K562 (cell line): Measurements from ENCODE around the gene CMTM1. TPM values are rescaled to one million over a fixed set of nuclear protein-coding genes. Genes with fewer than 3 reads are reported as not detected.
A peak's percentile ranks its signal among the peaks of the same experiment; 100 is the strongest.

Experiments used
- ATAC-seq: fragments of 200-7000 bp; cut with Tn5 transposase; 3 replicates; pipeline ENCODE4 v1.9.1; 2020; ENCODE audit warnings: moderate library complexity
- BruUV-seq: library from RNA; stranded (reverse); fragments of 400-500 nt; replicated peaks from 2 replicates; lab custom pipeline; 2021; lab: Mats Ljungman, UMichigan
- CTCF ChIA-PET: fragments of 300-600 bp; formaldehyde crosslinking; extraction: SDS; loops from one replicate; lab custom pipeline; 2021; ENCODE audit warnings: low intra/inter-chr PET ratio; lab: Yijun Ruan, JAX
- POLR2A ChIA-PET: fragments of 300-600, 350-650 bp; sonication (Branson Sonifier 250); formaldehyde crosslinking; extraction: SDS; loops from one replicate; lab custom pipeline; 2021; ENCODE audit warnings: antibody characterized with exemption, inconsistent platforms; lab: Yijun Ruan, JAX
- DNase-seq, 4 experiments: peaks; one replicate each; pipeline versions ENCODE4 v3.0.0 to v3.0.0-alpha.2; 2011 to 2018; ENCODE audit warnings: low spot score in 3 of 4, mixed read lengths in 3 of 4; ENCODE audit errors: extremely low read depth in 1 of 4
- FAIRE-seq: peaks from 2 replicates; lab custom pipeline; 2011; peaks lifted over from hg19 to GRCh38; lab: Jason Lieb, UNC
- H2AFZ ChIP-seq: 2 replicates; pipeline ENCODE4 v1.6.0; 2011; ENCODE audit warnings: low read depth, low read length, control low read depth, inconsistent platforms
- H3K27ac ChIP-seq: fragments of 200-600 bp; 3 replicates; pipeline ENCODE4 v1.8.0; 2011; ENCODE audit warnings: low read depth, mild to moderate bottlenecking, control low read depth, inconsistent platforms, low read length, moderate library complexity, mixed read lengths; ENCODE audit errors: extremely low read depth
- H3K27me3 ChIP-seq, 2 experiments: fragments of 300-600 bp in 1 of 2; 2 replicates in 1 of 2; 3 replicates in 1 of 2; pipeline versions ENCODE4 v1.6.0 to v1.8.0; 2011; ENCODE audit warnings: inconsistent platforms in 2 of 2, low read length in 2 of 2, mild to moderate bottlenecking in 1 of 2, mixed read lengths in 1 of 2, moderate library complexity in 1 of 2; ENCODE audit not compliant: control insufficient read depth in 2 of 2, insufficient read depth in 2 of 2
- H3K36me3 ChIP-seq: fragments of 300-600 bp; 3 replicates; pipeline ENCODE4 v1.8.0; 2011; ENCODE audit warnings: mild to moderate bottlenecking, low read length, inconsistent platforms; ENCODE audit not compliant: control insufficient read depth, insufficient read depth
- H3K4me1 ChIP-seq, 2 experiments: fragments of 200-600 bp in 1 of 2; replicated peaks in 1 of 2; 2 replicates in 1 of 2; 3 replicates in 1 of 2; pipeline versions ENCODE4 v1.5.1 to v1.8.0; 2011; ENCODE audit warnings: inconsistent platforms in 2 of 2, low read length in 2 of 2, mild to moderate bottlenecking in 1 of 2, mixed read lengths in 1 of 2, moderate library complexity in 1 of 2; ENCODE audit not compliant: control insufficient read depth in 2 of 2, insufficient read depth in 2 of 2
- H3K4me2 ChIP-seq: 2 replicates; pipeline ENCODE4 v1.6.1; 2011; ENCODE audit warnings: low read length, control low read depth, inconsistent platforms, mixed read lengths; ENCODE audit not compliant: insufficient read depth
- H3K4me3 ChIP-seq: fragments of 200-600 bp; sonication (generic), shearing (Covaris generic); 2 replicates; pipeline ENCODE4 v1.5.1; 2016; ENCODE audit warnings: control low read depth, inconsistent platforms
- H3K79me2 ChIP-seq: fragments of 200-600 bp; 3 replicates; pipeline ENCODE4 v1.8.0; 2011; ENCODE audit warnings: low read length, inconsistent platforms; ENCODE audit not compliant: control insufficient read depth, insufficient read depth
- H3K9ac ChIP-seq, 2 experiments: 2 replicates each; pipeline versions ENCODE4 v1.6.0 to v1.6.1; 2011; ENCODE audit warnings: low read depth in 2 of 2, low read length in 2 of 2, control low read depth in 1 of 2, inconsistent platforms in 1 of 2, mild to moderate bottlenecking in 1 of 2, mixed read lengths in 1 of 2; ENCODE audit not compliant: insufficient read depth in 1 of 2
- H3K9me1 ChIP-seq: one replicate; pipeline ENCODE4 v1.6.0; 2011; ENCODE audit warnings: inconsistent platforms, mild to moderate bottlenecking, low read length, moderate library complexity; ENCODE audit not compliant: control insufficient read depth, insufficient read depth
- H3K9me3 ChIP-seq: replicated peaks from 2 replicates; pipeline ENCODE4 v1.5.1; 2011; ENCODE audit warnings: low read depth, low read length, inconsistent platforms; ENCODE audit not compliant: control insufficient read depth, insufficient read depth
- H4K20me1 ChIP-seq: replicated peaks from 2 replicates; pipeline ENCODE4 v1.6.1; 2011; ENCODE audit warnings: low read length, inconsistent platforms, mixed read lengths; ENCODE audit not compliant: control insufficient read depth, insufficient read depth
- CTCF ChIP-seq, 3 experiments: IDR thresholded peaks in 2 of 3; conservative IDR thresholded peaks in 1 of 3; 2 replicates each; pipeline ENCODE4 v1.5.1; 2011 to 2012; ENCODE audit warnings: low read length in 3 of 3, mild to moderate bottlenecking in 3 of 3, control low read depth in 2 of 3, improper control_type of control experiment in 1 of 3, inconsistent platforms in 1 of 3, low read depth in 1 of 3, mixed read lengths in 1 of 3, moderate library complexity in 1 of 3; ENCODE audit not compliant: insufficient read depth in 2 of 3
- MAFG ChIP-seq: fragments of 450-650 bp; conservative IDR thresholded peaks from 2 replicates; pipeline ENCODE4 v1.6.1; 2016; ENCODE audit warnings: missing genetic modification characterization, missing compliant biosample characterization
- MLLT1 ChIP-seq, 2 experiments: fragments of 450-650 bp; IDR thresholded peaks; 2 replicates each; pipeline ENCODE4 v1.6.1; 2016
- ZNF444 ChIP-seq: fragments of 250-450 bp; sonication (Bioruptor Pico); IDR thresholded peaks from 2 replicates; pipeline ENCODE4 v1.4.0; 2020; ENCODE audit warnings: mild to moderate bottlenecking, moderate library complexity
- whole genome bisulfite sequencing: fragments of 100-300 bp; shearing (Covaris generic); methylation state at CpG from one replicate; pipeline ENCODE4 v1.1.6; 2016; ENCODE audit warnings: low coverage, mixed read lengths; ENCODE audit not compliant: insufficient coverage; ENCODE audit errors: missing lambda C conversion rate; 5-methylcytosine and 5-hydroxymethylcytosine counted together
- in situ Hi-C: fragments of 300-500 bp; cut with MboI; formaldehyde crosslinking; loops from 4 replicates; pipeline ENCODE4 v1.15.0; 2018; ENCODE audit warnings: inconsistent platforms, mixed read lengths
- intact Hi-C: fragments of 100-400 bp; cut with micrococcal nuclease; formaldehyde crosslinking; loops from 2 replicates; pipeline ENCODE4 v1.14.2; 2022
- polyA plus RNA-seq, 8 experiments: library from polyadenylated mRNA; depleted of rRNA in 4 of 8; stranded (reverse) in 5 of 8; unstranded in 3 of 8; fragments of >200 nt; fragmentation: Nextera tagmentation in 2 of 8; fragmentation: Illumina TruSeq in 1 of 8; extraction: Ambion mirVana in 2 of 8; extraction: Trizol in 1 of 8; gene quantifications; 2 replicates each; pipeline versions ENCODE4 v1.2.1 to v1.2.3, GENCODE V29; 2011 to 2014; ENCODE audit warnings: inconsistent platforms in 1 of 8, missing spikeins in 1 of 8
- total RNA-seq, 7 experiments: library from RNA; depleted of rRNA in 6 of 7; stranded (reverse); fragments of >200 nt in 6 of 7; fragmentation: Illumina TruSeq in 2 of 7; extraction: Trizol in 2 of 7; gene quantifications; 2 replicates each; pipeline versions ENCODE4 v1.2.1 to v1.2.3, GENCODE V29; 2011 to 2021; ENCODE audit warnings: low replicate concordance in 1 of 7
- TF ChIP-seq, protein P1 (sequence below): IDR thresholded peaks from 2 replicates; pipeline ENCODE4 v1.6.1; 2012; ENCODE audit warnings: low read depth, low read length, improper control_type of control experiment, borderline replicate concordance

The CMTM1 gene
- total and polyA plus RNA-seq, 9 of the 15 experiments (the other 6 are each of a cell fraction or from before 2014, with no cell fraction given), result 0.25 to 2.6 (median 1.1) TPM; not detected in 2

- H3K4me3 ChIP-seq, result peak overlapping the region; percentile 60; the same call in 1 of the 2 replicates
- no peaks in the 10 kb centered on the region for H4K20me1 ChIP-seq
- peaks cover 3% of the 10 kb centered on the region for H3K9me1 ChIP-seq
- H3K9me3 ChIP-seq, result no peaks in the 10 kb centered on the region
- intact Hi-C loops, result no loop called here
- TF ChIP-seq CTCF (IDR thresholded peaks at IDR 0.05 in 2 of 3, conservative IDR thresholded peaks at IDR 0.05 in 1 of 3; ENCODE audit: insufficient read depth in 2 of 3, low read depth in 1 of 3, low read length in 3 of 3) (no peak), ZNF444 (CRISPR knock-in tag) (no peak), MAFG (no peak), MLLT1 (IDR thresholded peaks at IDR 0.05) (peak in 1 of 2 experiments; percentile 74; a peak in 1 of 4 replicates)
- TF ChIP-seq, protein P1, sequence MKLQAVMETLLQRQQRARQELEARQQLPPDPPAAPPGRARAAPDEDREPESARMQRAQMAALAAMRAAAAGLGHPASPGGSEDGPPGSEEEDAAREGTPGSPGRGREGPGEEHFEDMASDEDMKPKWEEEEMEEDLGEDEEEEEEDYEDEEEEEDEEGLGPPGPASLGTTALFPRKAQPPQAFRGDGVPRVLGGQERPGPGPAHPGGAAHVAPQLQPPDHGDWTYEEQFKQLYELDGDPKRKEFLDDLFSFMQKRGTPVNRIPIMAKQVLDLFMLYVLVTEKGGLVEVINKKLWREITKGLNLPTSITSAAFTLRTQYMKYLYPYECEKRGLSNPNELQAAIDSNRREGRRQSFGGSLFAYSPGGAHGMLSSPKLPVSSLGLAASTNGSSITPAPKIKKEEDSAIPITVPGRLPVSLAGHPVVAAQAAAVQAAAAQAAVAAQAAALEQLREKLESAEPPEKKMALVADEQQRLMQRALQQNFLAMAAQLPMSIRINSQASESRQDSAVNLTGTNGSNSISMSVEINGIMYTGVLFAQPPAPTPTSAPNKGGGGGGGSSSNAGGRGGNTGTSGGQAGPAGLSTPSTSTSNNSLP, result no peak
- H3K4me2 ChIP-seq, result peak overlapping the region; percentile 83; the same call in 1 of the 2 replicates
- BruUV-seq, result no TSS peak
- no peak for DNase-seq
- CTCF ChIA-PET, result no interaction called here
- H2AFZ ChIP-seq, result peak overlapping the region; percentile 94
- H3K9ac ChIP-seq, result peak overlapping the region; percentile 83 to 94
- WGBS, result 90% methylated on average over 9 of the region's 9 CpGs
- in situ Hi-C loops, result no loop called here
- peak overlapping the region; percentile 88; the same call in 2 of the 3 replicates for H3K27ac ChIP-seq
- no peaks in the 10 kb centered on the region for H3K27me3 ChIP-seq
- no peak for ATAC-seq
- H3K4me1 ChIP-seq, result peaks cover 35 to 39% of the 10 kb centered on the region in 2 experiments
- peaks cover 19% of the 10 kb centered on the region for H3K79me2 ChIP-seq
- no peaks in the 10 kb centered on the region for H3K36me3 ChIP-seq
- POLR2A ChIA-PET, result interaction anchor here (0.6 to 1.3 kb wide), 4 partner anchors 20 to 606 kb away, joined by 3 to 7 read pairs (median 4); no protein-coding TSS in a partner anchor
- no peak for FAIRE-seq
Measured at GRCh38 chr16:66548868-66549267, 17.4 kb upstream of the CMTM1 start.
